ENCODE data around the gene MDK.

MDK gene

DNA sequence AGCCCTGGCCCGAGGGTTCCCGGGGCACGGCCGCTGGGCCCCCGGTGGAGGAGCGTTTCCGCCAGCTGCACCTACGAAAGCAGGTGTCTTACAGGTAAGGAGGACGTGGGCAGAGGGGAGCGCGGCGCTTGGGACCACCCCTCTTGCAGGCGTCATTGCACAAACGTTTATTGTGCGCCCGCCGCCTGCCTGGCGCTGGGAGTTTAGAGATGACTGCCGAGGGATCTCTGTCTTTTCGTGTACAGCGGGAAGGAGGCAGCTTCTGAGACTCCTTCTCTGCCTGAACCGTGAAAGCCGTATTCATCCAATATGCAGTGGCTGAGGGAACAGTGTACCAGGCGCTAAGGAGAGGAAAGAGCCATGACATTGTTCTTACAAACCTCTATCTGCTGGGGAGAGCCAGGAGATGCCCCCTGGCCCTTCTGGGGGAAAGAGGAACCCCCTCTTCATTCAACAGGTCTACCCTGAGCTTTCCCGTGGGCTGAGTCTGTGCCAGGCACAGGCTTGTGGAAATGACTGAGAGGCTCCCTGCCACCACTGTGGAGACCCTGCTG, 48.0 kb upstream of the MDK start:
- no peaks in the 10 kb centered on the region for H3K4me1 ChIP-seq (ENCODE audit: insufficient read depth, low read length, severe bottlenecking)

GRCh38 chr11:46334211-46334610, 47.3 kb upstream of the MDK start:
- Histone ChIP-seq H4K20me1 (ENCODE audit: insufficient read depth, low read length) (no peaks in the 10 kb centered on the region), H3K9me3 (ENCODE audit: low read length) (no peaks in the 10 kb centered on the region), H3K27ac (ENCODE audit: low read depth, low read length, poor library complexity, severe bottlenecking) (no peak overlapping the region), H3K4me2 (ENCODE audit: low read length) (no peak overlapping the region), H3K4me3 (ENCODE audit: low read depth, low read length, poor library complexity, severe bottlenecking) (no peak overlapping the region), H2AFZ (ENCODE audit: low read length) (no peak overlapping the region), H3K36me3 (ENCODE audit: insufficient read depth, low read length) (no peaks in the 10 kb centered on the region), H3F3A (ENCODE audit: insufficient read depth, low read length) (no peaks in the 10 kb centered on the region), H3K27me3 (ENCODE audit: insufficient read depth, low read length) (peaks cover 24% of the 10 kb centered on the region; the same call in 1 of the 2 replicates), H3K79me2 (ENCODE audit: insufficient read depth, low read length) (no peaks in the 10 kb centered on the region), H3K9ac (ENCODE audit: low read length) (no peak overlapping the region), H3K9me2 (ENCODE audit: low read depth, low read length) (no peaks in the 10 kb centered on the region), H3K4me1 (ENCODE audit: insufficient read depth, low read length, severe bottlenecking) (no peaks in the 10 kb centered on the region)
- TF ChIP-seq EZH2 (IDR thresholded peaks at IDR 0.05; ENCODE audit: borderline replicate concordance, low read length), result no peak
- TF ChIP-seq, protein P1, sequence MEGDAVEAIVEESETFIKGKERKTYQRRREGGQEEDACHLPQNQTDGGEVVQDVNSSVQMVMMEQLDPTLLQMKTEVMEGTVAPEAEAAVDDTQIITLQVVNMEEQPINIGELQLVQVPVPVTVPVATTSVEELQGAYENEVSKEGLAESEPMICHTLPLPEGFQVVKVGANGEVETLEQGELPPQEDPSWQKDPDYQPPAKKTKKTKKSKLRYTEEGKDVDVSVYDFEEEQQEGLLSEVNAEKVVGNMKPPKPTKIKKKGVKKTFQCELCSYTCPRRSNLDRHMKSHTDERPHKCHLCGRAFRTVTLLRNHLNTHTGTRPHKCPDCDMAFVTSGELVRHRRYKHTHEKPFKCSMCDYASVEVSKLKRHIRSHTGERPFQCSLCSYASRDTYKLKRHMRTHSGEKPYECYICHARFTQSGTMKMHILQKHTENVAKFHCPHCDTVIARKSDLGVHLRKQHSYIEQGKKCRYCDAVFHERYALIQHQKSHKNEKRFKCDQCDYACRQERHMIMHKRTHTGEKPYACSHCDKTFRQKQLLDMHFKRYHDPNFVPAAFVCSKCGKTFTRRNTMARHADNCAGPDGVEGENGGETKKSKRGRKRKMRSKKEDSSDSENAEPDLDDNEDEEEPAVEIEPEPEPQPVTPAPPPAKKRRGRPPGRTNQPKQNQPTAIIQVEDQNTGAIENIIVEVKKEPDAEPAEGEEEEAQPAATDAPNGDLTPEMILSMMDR (IDR thresholded peaks at IDR 0.05; ENCODE audit: low read length), result no peak

More for the DNA sequence above, 48.0 kb upstream of the MDK start:
- no peaks in the 10 kb centered on the region for H3K79me2 ChIP-seq (ENCODE audit: insufficient read depth, low read length)
- H3K27me3 ChIP-seq (ENCODE audit: insufficient read depth, low read length), result peaks cover 24% of the 10 kb centered on the region; the same call in 1 of the 2 replicates
- no peak overlapping the region for H2AFZ ChIP-seq (ENCODE audit: low read length)
- peak overlapping the region; percentile 41 for H3K4me3 ChIP-seq (ENCODE audit: low read depth, low read length, poor library complexity, severe bottlenecking)
- H3K36me3 ChIP-seq (ENCODE audit: insufficient read depth, low read length), result no peaks in the 10 kb centered on the region
- no peak for TF ChIP-seq EZH2 (IDR thresholded peaks at IDR 0.05; ENCODE audit: borderline replicate concordance, low read length)
- TF ChIP-seq, protein P1 (IDR thresholded peaks at IDR 0.05; ENCODE audit: low read length), result no peak
- H3K27ac ChIP-seq (ENCODE audit: low read depth, low read length, poor library complexity, severe bottlenecking), result no peak overlapping the region
- H3K9me2 ChIP-seq (ENCODE audit: low read depth, low read length), result no peaks in the 10 kb centered on the region
- no peaks in the 10 kb centered on the region for H3K9me3 ChIP-seq (ENCODE audit: low read length)
- H3K4me2 ChIP-seq (ENCODE audit: low read length), result peak overlapping the region; percentile 55; the same call in 1 of the 2 replicates
- H3K9ac ChIP-seq (ENCODE audit: low read length), result no peak overlapping the region
- no peaks in the 10 kb centered on the region for H4K20me1 ChIP-seq (ENCODE audit: insufficient read depth, low read length)
- no peaks in the 10 kb centered on the region for H3F3A ChIP-seq (ENCODE audit: insufficient read depth, low read length)

GRCh38 chr11:46335271-46335670, 46.2 kb upstream of the MDK start:
- Histone ChIP-seq H3K27ac (ENCODE audit: low read depth, low read length, poor library complexity, severe bottlenecking) (no peak overlapping the region), H3K9me3 (ENCODE audit: low read length) (no peaks in the 10 kb centered on the region), H4K20me1 (ENCODE audit: insufficient read depth, low read length) (no peaks in the 10 kb centered on the region), H3K36me3 (ENCODE audit: insufficient read depth, low read length) (no peaks in the 10 kb centered on the region), H3K9ac (ENCODE audit: low read length) (no peak overlapping the region), H3K79me2 (ENCODE audit: insufficient read depth, low read length) (no peaks in the 10 kb centered on the region), H3K4me1 (ENCODE audit: insufficient read depth, low read length, severe bottlenecking) (no peaks in the 10 kb centered on the region), H3K27me3 (ENCODE audit: insufficient read depth, low read length) (peaks cover 24% of the 10 kb centered on the region; the same call in 1 of the 2 replicates), H3K4me3 (ENCODE audit: low read depth, low read length, poor library complexity, severe bottlenecking) (no peak overlapping the region), H3F3A (ENCODE audit: insufficient read depth, low read length) (no peaks in the 10 kb centered on the region), H2AFZ (ENCODE audit: low read length) (no peak overlapping the region), H3K4me2 (ENCODE audit: low read length) (no peak overlapping the region), H3K9me2 (ENCODE audit: low read depth, low read length) (no peaks in the 10 kb centered on the region)
- TF ChIP-seq EZH2 (IDR thresholded peaks at IDR 0.05; ENCODE audit: borderline replicate concordance, low read length), result no peak
- TF ChIP-seq, protein P1 (IDR thresholded peaks at IDR 0.05; ENCODE audit: low read length), result no peak
